NCI-H146 treated with DMSO at 0.1 percent for 48 hours (cell line): ENCODE measurements around the gene ARIH2.

Experiments used
- DNase-seq: peaks from one replicate; lab custom pipeline; 2025; ENCODE audit not compliant: unreplicated experiment; lab: John Stamatoyannopoulos, UW

ARIH2 gene

GRCh38 chr3:49017971-49018706 lies 99.5 kb downstream of the ARIH2 start, which contains the start of gene DALRD3:
Gene DALRD3, minus strand, starts transcription at chr3:49018580. Its CDS starts 16 bp downstream, at chr3:49018564.
- DNase-seq, result peak; percentile 49

- DNase-seq, result no peak
These were observed 100.0 kb downstream of the ARIH2 start for GRCh38 chr3:49018707-49019006.

- no peak for DNase-seq
These were observed 101.3 kb downstream of the ARIH2 start for GRCh38 chr3:49019941-49020329.

GRCh38 chr3:49020330-49021212 lies 101.9 kb downstream of the ARIH2 start:
- no peak for DNase-seq

- DNase-seq, result peak; percentile 88
These were observed 102.7 kb downstream of the ARIH2 start for GRCh38 chr3:49021213-49021812.

GRCh38 chr3:49021813-49022687 lies 103.4 kb downstream of the ARIH2 start, which contains the start of gene NDUFAF3:
Gene NDUFAF3, plus strand, starts transcription at chr3:49022121. Its CDS starts 24 bp downstream, at chr3:49022145.
- DNase-seq, result peak; percentile 85

GRCh38 chr3:49022688-49023171 lies 104.1 kb downstream of the ARIH2 start:
- no peak for DNase-seq

- DNase-seq, result no peak
These were observed 105.1 kb downstream of the ARIH2 start for GRCh38 chr3:49023775-49024174.

- DNase-seq, result no peak
These were observed 105.8 kb downstream of the ARIH2 start for GRCh38 chr3:49024449-49024848.

GRCh38 chr3:49025005-49025792 lies 106.6 kb downstream of the ARIH2 start:
- no peak for DNase-seq

GRCh38 chr3:49025793-49026520 lies 107.3 kb downstream of the ARIH2 start:
- no peak for DNase-seq

- no peak for DNase-seq
These were observed 107.9 kb downstream of the ARIH2 start for GRCh38 chr3:49026536-49026935.

- no peak for DNase-seq
These were observed 109.0 kb downstream of the ARIH2 start for GRCh38 chr3:49027634-49028033.

- DNase-seq, result no peak
These were observed 109.6 kb downstream of the ARIH2 start for GRCh38 chr3:49028298-49028672.

- peak; percentile 63 for DNase-seq
These were observed 110.3 kb downstream of the ARIH2 start, which contains the start of gene IMPDH2 for GRCh38 chr3:49028673-49029562. Gene IMPDH2, minus strand, starts transcription at chr3:49029398. Its CDS starts 48 bp downstream, at chr3:49029350.

GRCh38 chr3:49029563-49029884 lies 110.9 kb downstream of the ARIH2 start:
- no peak for DNase-seq

- no peak for DNase-seq
These were observed 111.7 kb downstream of the ARIH2 start for GRCh38 chr3:49030321-49030720.

GRCh38 chr3:49032646-49033304 lies 114.1 kb downstream of the ARIH2 start:
- DNase-seq, result no peak
